GM12878 (cell line): ENCODE measurements around the gene COL21A1.
"Not testable (repeated sequence)": the region's sequence is repeated elsewhere in the genome, so short reads cannot be mapped to it uniquely, and the experiment has no call there.

Experiments
- NFYB ChIP-seq: IDR thresholded peaks from 2 replicates; pipeline ENCODE4 v1.6.1; 2011; ENCODE audit warnings: low read depth, mild to moderate bottlenecking, low read length, improper control_type of control experiment, moderate library complexity; ENCODE audit not compliant: insufficient read depth
- POLR2A ChIP-seq: IDR thresholded peaks from 2 replicates; pipeline ENCODE4 v1.6.1; 2011; ENCODE audit warnings: low read depth, mild to moderate bottlenecking, low read length
- RAD21 ChIP-seq: IDR thresholded peaks from 2 replicates; pipeline ENCODE4 v1.6.1; 2011; ENCODE audit warnings: mild to moderate bottlenecking, low read depth, low read length, moderate library complexity; ENCODE audit not compliant: insufficient read depth
- TF ChIP-seq, protein P1 (sequence below): IDR thresholded peaks from 2 replicates; pipeline ENCODE4 v1.6.1; 2011; ENCODE audit warnings: low read depth, low read length, improper control_type of control experiment, borderline replicate concordance

DNA sequence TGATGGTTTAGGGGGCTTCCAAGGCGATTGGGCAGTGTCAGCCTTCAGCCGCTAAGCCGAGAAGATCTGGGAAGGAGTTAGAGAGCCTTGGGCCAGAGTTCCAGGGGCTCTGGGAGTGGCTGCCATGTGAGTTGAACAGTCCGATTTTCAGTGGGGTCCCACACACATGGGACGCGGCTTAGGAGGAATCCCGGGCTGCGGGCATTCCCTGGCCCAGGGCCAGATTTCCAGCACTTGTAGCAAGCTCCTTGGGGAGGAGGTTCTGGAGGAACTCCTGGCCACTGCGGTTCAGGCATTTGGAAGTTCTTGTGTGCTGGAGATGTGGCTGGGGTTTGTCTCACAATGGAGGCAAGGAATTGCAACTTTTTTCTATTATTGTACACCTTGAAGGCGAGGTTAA is 233.3 kb downstream of the COL21A1 start:
- TF ChIP-seq RAD21, POLR2A, NFYB: not testable (repeated sequence)
- TF ChIP-seq, protein P1, sequence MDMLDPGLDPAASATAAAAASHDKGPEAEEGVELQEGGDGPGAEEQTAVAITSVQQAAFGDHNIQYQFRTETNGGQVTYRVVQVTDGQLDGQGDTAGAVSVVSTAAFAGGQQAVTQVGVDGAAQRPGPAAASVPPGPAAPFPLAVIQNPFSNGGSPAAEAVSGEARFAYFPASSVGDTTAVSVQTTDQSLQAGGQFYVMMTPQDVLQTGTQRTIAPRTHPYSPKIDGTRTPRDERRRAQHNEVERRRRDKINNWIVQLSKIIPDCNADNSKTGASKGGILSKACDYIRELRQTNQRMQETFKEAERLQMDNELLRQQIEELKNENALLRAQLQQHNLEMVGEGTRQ, result not testable (repeated sequence)
